Mucosa of stomach (tissue), 1 donor: Measurements from ENCODE around the gene F2.
"Not testable (repeated sequence)": the region's sequence is repeated elsewhere in the genome, so short reads cannot be mapped to it uniquely, and the experiment has no call there.

Source experiments
- H3K27me3 ChIP-seq: one replicate; pipeline ENCODE4 v1.7.0; 2013; ENCODE audit warnings: mild to moderate bottlenecking, low read length; ENCODE audit not compliant: control insufficient read depth, insufficient read depth
- H3K36me3 ChIP-seq: one replicate; pipeline ENCODE4 v1.7.0; 2013; ENCODE audit warnings: low read length; ENCODE audit not compliant: control insufficient read depth, insufficient read depth
- H3K4me1 ChIP-seq: one replicate; pipeline ENCODE4 v1.7.0; 2013; ENCODE audit warnings: mild to moderate bottlenecking, low read length; ENCODE audit not compliant: control insufficient read depth, insufficient read depth
- H3K4me3 ChIP-seq: one replicate; pipeline ENCODE4 v1.7.0; 2013; ENCODE audit warnings: low read length
- H3K9ac ChIP-seq: one replicate; pipeline ENCODE4 v1.7.0; 2013; ENCODE audit warnings: mild to moderate bottlenecking, low read length, moderate library complexity
- H3K9me3 ChIP-seq: one replicate; pipeline ENCODE4 v1.7.0; 2013; ENCODE audit warnings: mild to moderate bottlenecking, low read length, moderate library complexity; ENCODE audit not compliant: control insufficient read depth
- donor health status: Pancreatic carcinoma.

Gene F2

GRCh38 chr11:46706886-46707285 is 12.1 kb upstream of the F2 start:
- Histone ChIP-seq H3K36me3 (peaks cover 34% of the 10 kb centered on the region), H3K9ac (no peak overlapping the region), H3K9me3 (no peaks in the 10 kb centered on the region), H3K4me1 (no peaks in the 10 kb centered on the region), H3K27me3 (no peaks in the 10 kb centered on the region), H3K4me3 (no peak overlapping the region)

- not testable (repeated sequence) for H3K9me3 ChIP-seq, H3K4me3 ChIP-seq, H3K9ac ChIP-seq, H3K4me1 ChIP-seq, H3K27me3 ChIP-seq
- H3K36me3 ChIP-seq = peaks cover 19% of the 10 kb centered on the region
Observed at GRCh38 chr11:46709351-46709750, 9.7 kb upstream of the F2 start.

GRCh38 chr11:46710821-46711269 is 8.2 kb upstream of the F2 start:
- no peak overlapping the region for H3K4me3 ChIP-seq
- no peak overlapping the region for H3K9ac ChIP-seq
- H3K27me3 ChIP-seq = no peaks in the 10 kb centered on the region
- no peaks in the 10 kb centered on the region for H3K9me3 ChIP-seq
- no peaks in the 10 kb centered on the region for H3K4me1 ChIP-seq
- peaks cover 9% of the 10 kb centered on the region for H3K36me3 ChIP-seq

GRCh38 chr11:46711303-46711702 is 7.7 kb upstream of the F2 start:
- H3K4me3 ChIP-seq = no peak overlapping the region
- H3K9me3 ChIP-seq = no peaks in the 10 kb centered on the region
- peaks cover 8% of the 10 kb centered on the region for H3K36me3 ChIP-seq
- H3K9ac ChIP-seq = no peak overlapping the region
- no peaks in the 10 kb centered on the region for H3K27me3 ChIP-seq
- H3K4me1 ChIP-seq = no peaks in the 10 kb centered on the region

GRCh38 chr11:46712874-46713576 is 6.0 kb upstream of the F2 start:
- H3K9ac ChIP-seq = no peak overlapping the region
- H3K4me1 ChIP-seq = peaks cover 4% of the 10 kb centered on the region
- H3K4me3 ChIP-seq = no peak overlapping the region
- no peaks in the 10 kb centered on the region for H3K27me3 ChIP-seq
- H3K9me3 ChIP-seq = no peaks in the 10 kb centered on the region
- no peaks in the 10 kb centered on the region for H3K36me3 ChIP-seq

GRCh38 chr11:46717825-46718154 is 1.2 kb upstream of the F2 start:
- H3K4me1 ChIP-seq = peaks cover 21% of the 10 kb centered on the region
- H3K36me3 ChIP-seq, H3K4me3 ChIP-seq, H3K9ac ChIP-seq, H3K27me3 ChIP-seq, H3K9me3 ChIP-seq: not testable (repeated sequence)

- H3K4me3 ChIP-seq = no peak overlapping the region
- H3K9me3 ChIP-seq = no peaks in the 10 kb centered on the region
- peaks cover 21% of the 10 kb centered on the region for H3K4me1 ChIP-seq
- H3K9ac ChIP-seq = peak overlapping the region; percentile 31
- H3K27me3 ChIP-seq = no peaks in the 10 kb centered on the region
- H3K36me3 ChIP-seq = no peaks in the 10 kb centered on the region
Observed at GRCh38 chr11:46718155-46719019, 626 bp upstream of the F2 start.

GRCh38 chr11:46719543-46720218 is 668 bp downstream of the F2 start:
- H3K9me3 ChIP-seq = no peaks in the 10 kb centered on the region
- no peak overlapping the region for H3K9ac ChIP-seq

GRCh38 chr11:46721286-46721685 is 2.3 kb downstream of the F2 start:
- Histone ChIP-seq H3K4me1 (peaks cover 21% of the 10 kb centered on the region), H3K9ac (no peak overlapping the region), H3K36me3 (no peaks in the 10 kb centered on the region), H3K9me3 (no peaks in the 10 kb centered on the region), H3K4me3 (no peak overlapping the region), H3K27me3 (no peaks in the 10 kb centered on the region)

More at GRCh38 chr11:46719543-46720218, 668 bp downstream of the F2 start:
- Histone ChIP-seq H3K36me3 (no peaks in the 10 kb centered on the region), H3K4me3 (no peak overlapping the region), H3K4me1 (peaks cover 21% of the 10 kb centered on the region), H3K27me3 (no peaks in the 10 kb centered on the region)

- H3K4me3 ChIP-seq = no peak overlapping the region
- no peaks in the 10 kb centered on the region for H3K27me3 ChIP-seq
- H3K4me1 ChIP-seq = peaks cover 19% of the 10 kb centered on the region
- no peak overlapping the region for H3K9ac ChIP-seq
- H3K9me3 ChIP-seq = no peaks in the 10 kb centered on the region
- H3K36me3 ChIP-seq = no peaks in the 10 kb centered on the region
Observed at GRCh38 chr11:46722566-46723358, 3.7 kb downstream of the F2 start.

- Histone ChIP-seq H3K36me3 (no peaks in the 10 kb centered on the region), H3K4me1 (peaks cover 14% of the 10 kb centered on the region), H3K4me3 (no peak overlapping the region), H3K27me3 (no peaks in the 10 kb centered on the region), H3K9ac (no peak overlapping the region), H3K9me3 (no peaks in the 10 kb centered on the region)
Observed at GRCh38 chr11:46723359-46723680, 4.3 kb downstream of the F2 start.
